ENCODE results near the gene TNPO3.

TNPO3 gene

GRCh38 chr7:129054438-129055293 lies at the start of gene TNPO3:
TNPO3 (minus strand) TSS chr7:129055111; CDS start chr7:129054770, 341 bp downstream.
- H3K4me3 ChIP-seq (replicated peaks; ENCODE audit: low read depth, low read length) = peak within 1 kb of the TSS; percentile 87
- DNase-seq (ENCODE audit: low read depth) = peak; percentile 91
- TF ChIP-seq CTCF (IDR thresholded peaks at IDR 0.05; ENCODE audit: low read length, missing control alignments) = no peak

GRCh38 chr7:129103561-129104324 lies 48.8 kb upstream of the TNPO3 start:
- no peak for TF ChIP-seq CTCF (IDR thresholded peaks at IDR 0.05; ENCODE audit: low read length, missing control alignments)
- H3K4me3 ChIP-seq (replicated peaks; ENCODE audit: low read depth, low read length) = no peak overlapping the region
- DNase-seq (ENCODE audit: low read depth) = no peak

- DNase-seq (ENCODE audit: low read depth) = no peak
Measured at GRCh38 chr7:129101746-129102145, 46.8 kb upstream of the TNPO3 start.

GRCh38 chr7:129100827-129101166 lies 45.9 kb upstream of the TNPO3 start:
- H3K4me3 ChIP-seq (replicated peaks; ENCODE audit: low read depth, low read length) = no peak overlapping the region
- no peak for TF ChIP-seq CTCF (IDR thresholded peaks at IDR 0.05; ENCODE audit: low read length, missing control alignments)
- no peak for DNase-seq (ENCODE audit: low read depth)

More at GRCh38 chr7:129101746-129102145, 46.8 kb upstream of the TNPO3 start:
- TF ChIP-seq CTCF (IDR thresholded peaks at IDR 0.05; ENCODE audit: low read length, missing control alignments) = no peak
- H3K4me3 ChIP-seq (replicated peaks; ENCODE audit: low read depth, low read length) = no peak overlapping the region

- no peak for DNase-seq (ENCODE audit: low read depth)
- no peak for TF ChIP-seq CTCF (IDR thresholded peaks at IDR 0.05; ENCODE audit: low read length, missing control alignments)
- no peak overlapping the region for H3K4me3 ChIP-seq (replicated peaks; ENCODE audit: low read depth, low read length)
Measured at GRCh38 chr7:129098409-129099084, 43.6 kb upstream of the TNPO3 start.

- TF ChIP-seq CTCF (IDR thresholded peaks at IDR 0.05; ENCODE audit: low read length, missing control alignments) = no peak
- DNase-seq (ENCODE audit: low read depth) = no peak
- no peak overlapping the region for H3K4me3 ChIP-seq (replicated peaks; ENCODE audit: low read depth, low read length)
Measured at GRCh38 chr7:129095258-129095657, 40.3 kb upstream of the TNPO3 start.
